ENCODE measurements around the gene KRTAP10-9. TPM values are rescaled to one million over a fixed set of nuclear protein-coding genes. Genes with fewer than 3 reads are reported as not detected.

The KRTAP10-9 gene
- total and polyA plus RNA-seq, 2 of the 8 experiments (the other 6 are each of a cell fraction or from before 2014, with no cell fraction given): not detected

- peak in 1 of 2 experiments; percentile 41 for DNase-seq (ENCODE audit: low read depth in 1 of 2, low spot score in 2 of 2)
- Histone ChIP-seq H4K8ac (ENCODE audit: extremely low read depth, insufficient read depth, low read length) (peak overlapping the region; percentile 82), H3K9me3 (ENCODE audit: insufficient read depth in 2 of 2, low read depth in 1 of 2, low read length in 1 of 2) (peaks cover 19 to 22% of the 10 kb centered on the region in 2 experiments), H3K18ac (ENCODE audit: extremely low read depth, low read length) (no peak overlapping the region), H3K23ac (ENCODE audit: insufficient read length) (no peak overlapping the region), H2BK12ac (ENCODE audit: low read depth, low read length) (peak overlapping the region; percentile 71; the same call in 1 of the 2 replicates), H2AK5ac (ENCODE audit: low read depth, low read length) (no peak overlapping the region), H3K56ac (replicated peaks; ENCODE audit: insufficient read length, low read depth, low read length) (no peak overlapping the region), H2BK20ac (ENCODE audit: low read length) (peak overlapping the region; percentile 61; the same call in 1 of the 2 replicates), H2BK5ac (ENCODE audit: low read depth, low read length) (peak overlapping the region; percentile 26; the same call in 1 of the 2 replicates), H2BK15ac (ENCODE audit: low read length) (no peak overlapping the region), H3K4me1 (replicated peaks in 1 of 4; ENCODE audit: control insufficient read depth in 3 of 4, insufficient read depth in 4 of 4, low read length in 3 of 4) (peaks cover 0 to 6% (median 2%) of the 10 kb centered on the region in 4 experiments; a peak in 4 of 7 replicates), H3K79me1 (ENCODE audit: low read depth, low read length) (no peaks in the 10 kb centered on the region; the same call in 1 of the 2 replicates), H4K20me1 (replicated peaks in 1 of 2; ENCODE audit: control insufficient read depth in 1 of 2, insufficient read depth in 2 of 2, low read length in 2 of 2) (peaks cover 0 to 1% of the 10 kb centered on the region in 2 experiments), H3K4ac (replicated peaks; ENCODE audit: insufficient read length, low read depth, low read length) (no peak overlapping the region), H2BK120ac (replicated peaks; ENCODE audit: low read depth, low read length) (no peak overlapping the region), H3K79me2 (ENCODE audit: control insufficient read depth in 1 of 2, insufficient read depth in 2 of 2, low read length in 2 of 2) (no peaks in the 10 kb centered on the region), H4K5ac (ENCODE audit: insufficient read length, low read depth, low read length) (no peak overlapping the region), H3K4me3 (ENCODE audit: extremely low read depth in 1 of 4, insufficient read depth in 2 of 4, low read depth in 3 of 4, low read length in 4 of 4) (no peak overlapping the region), H3K27ac (ENCODE audit: low read depth, low read length) (no peak overlapping the region), H2AFZ (ENCODE audit: low read length) (no peak overlapping the region), H3K23me2 (ENCODE audit: low read depth, low read length) (no peaks in the 10 kb centered on the region), H4K91ac (replicated peaks; ENCODE audit: insufficient read length, low read length) (peak overlapping the region; percentile 42), H3K27me3 (replicated peaks in 1 of 4; ENCODE audit: control insufficient read depth in 3 of 4, extremely low read depth in 1 of 4, insufficient read depth in 3 of 4, low read length in 3 of 4) (no peaks in the 10 kb centered on the region), H3K14ac (ENCODE audit: insufficient read length) (no peak overlapping the region), H3K36me3 (ENCODE audit: control insufficient read depth in 2 of 4, insufficient read depth in 4 of 4, low read length in 3 of 4) (no peaks in the 10 kb centered on the region), H3K4me2 (ENCODE audit: insufficient read depth in 1 of 2, low read depth in 2 of 2, low read length in 2 of 2) (no peak overlapping the region), H3K9ac (replicated peaks in 1 of 4; ENCODE audit: extremely low read depth in 1 of 4, low read depth in 3 of 4, low read length in 3 of 4) (no peak overlapping the region)
- CTCF ChIA-PET (ENCODE audit: partially characterized antibody): interaction anchor here (0.5 to 1.1 kb wide), 4 partner anchors 12 to 1043 kb away, joined by 3 to 4 read pairs (median 3); partner anchors contain the start of gene KRTAP10-5
- 91% methylated on average over 20 of the region's 20 CpGs; no CpG with 5 or more reads in 1 of the 2 experiments for WGBS, 2 experiments (ENCODE audit: extremely low coverage in 1 of 2, insufficient coverage in 1 of 2, insufficient read length in 1 of 2, insufficient replicate concordance in 2 of 2, low coverage in 1 of 2, low lambda C conversion rate in 2 of 2, missing lambda C conversion rate in 1 of 2)
- TF ChIP-seq RXRA (IDR thresholded peaks at IDR 0.05; ENCODE audit: insufficient read depth, low read depth, low read length) (no peak), POU5F1 (IDR thresholded peaks at IDR 0.05; ENCODE audit: low read depth, low read length) (no peak)
- no peak for FAIRE-seq
- POLR2A ChIA-PET (ENCODE audit: partially characterized antibody): no interaction called here
These were observed 12.7 kb upstream of the KRTAP10-9 start for GRCh38 chr21:44614161-44614631.

Measured in H1 (cell line).